Measurements from ENCODE around the gene ZNHIT2. TPM values are rescaled to one million over a fixed set of nuclear protein-coding genes. Genes with fewer than 3 reads are reported as not detected.

The ZNHIT2 gene
- total RNA-seq, 1 donor from 2014 or later: 18.1 TPM

DNA sequence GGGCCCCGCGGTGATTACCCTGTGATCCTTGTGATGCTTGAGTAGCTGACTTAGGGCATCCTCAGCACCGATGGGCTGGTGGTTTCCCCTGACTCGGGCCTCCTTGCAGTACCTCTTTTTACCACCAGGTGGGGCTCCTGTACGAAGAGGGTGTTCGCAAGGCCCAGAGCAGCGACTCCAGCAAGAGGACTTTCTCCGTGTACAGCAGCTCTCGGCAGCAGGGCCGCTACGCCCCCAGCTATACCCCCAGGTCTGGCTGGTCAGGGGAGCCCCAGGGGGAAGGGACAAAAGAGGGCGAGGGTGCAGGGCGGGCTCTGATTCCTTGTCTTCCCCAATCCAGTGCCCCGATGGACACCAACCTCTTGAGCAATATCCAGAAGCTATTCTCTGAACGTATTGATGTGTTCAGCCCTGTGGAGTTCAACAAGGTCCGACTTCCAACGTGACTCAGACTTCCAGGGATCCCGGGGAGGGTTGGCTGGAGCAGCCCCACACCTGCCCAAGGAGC is 7.1 kb downstream of the ZNHIT2 start:
- Mint-ChIP-seq H3K36me3 (ENCODE audit: low read depth) (peaks cover 18% of the 10 kb centered on the region), H3K9me3 (no peaks in the 10 kb centered on the region), H3K27me3 (no peaks in the 10 kb centered on the region), H3K4me1 (peaks cover 24% of the 10 kb centered on the region), H3K4me3 (no peak overlapping the region), H3K27ac (peak overlapping the region; percentile 57)
- intact Hi-C loops (cut with micrococcal nuclease): loop anchor here (1.0 to 5.0 kb wide), 5 partner anchors 14 to 333 kb away; partner anchors contain the start of genes ARL2, CAPN1, SF1 and SNX15
- DNase-seq: peak; percentile 99

DNA sequence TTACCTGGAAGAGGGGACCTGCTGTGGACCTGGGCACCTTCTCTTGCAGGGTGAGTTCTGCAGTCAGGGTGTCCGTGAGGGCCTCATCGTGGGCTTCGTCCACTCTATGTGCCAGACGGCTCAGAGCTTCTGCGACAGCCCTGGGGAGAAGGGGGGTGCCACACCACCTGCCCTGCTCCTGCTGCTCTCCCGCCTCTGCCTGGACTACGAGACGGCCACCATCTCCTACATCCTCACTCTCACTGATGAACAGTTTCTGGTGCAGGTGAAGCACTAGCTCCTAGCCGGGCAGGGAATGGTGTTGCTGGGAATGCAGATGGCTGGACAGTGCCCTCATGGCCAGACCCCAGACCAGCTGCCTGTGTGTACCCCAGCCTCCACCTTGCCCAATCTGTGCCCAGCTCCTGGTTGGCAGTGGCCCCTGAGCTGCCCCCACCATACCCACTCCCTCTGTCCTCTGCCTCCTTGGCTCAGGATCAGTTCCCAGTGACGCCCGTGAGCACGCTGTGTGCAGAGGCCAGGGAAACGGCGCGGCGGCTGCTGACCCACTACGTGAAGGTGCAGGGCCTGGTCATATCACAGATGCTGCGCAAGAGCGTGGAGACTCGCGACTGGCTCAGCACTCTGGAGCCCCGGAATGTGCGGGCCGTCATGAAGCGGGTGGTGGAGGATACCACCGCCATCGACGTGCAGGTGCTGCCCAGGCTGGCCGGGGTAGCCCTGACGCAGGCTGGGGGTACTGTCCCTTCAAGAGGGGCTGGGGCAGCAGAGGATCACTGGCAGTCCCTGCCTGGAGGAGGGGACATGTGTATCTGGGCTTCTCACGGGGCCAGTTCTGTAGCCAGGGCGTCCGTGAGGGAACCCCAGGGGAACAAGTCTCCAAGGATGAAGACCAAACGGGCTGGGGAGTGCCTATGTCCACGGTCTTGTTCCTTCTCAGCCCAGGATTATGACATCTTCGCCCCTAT is 8.0 kb downstream of the ZNHIT2 start:
- H3K4me3 Mint-ChIP-seq: no peak overlapping the region
- peaks cover 23% of the 10 kb centered on the region for H3K36me3 Mint-ChIP-seq (ENCODE audit: low read depth)
- H3K4me1 Mint-ChIP-seq: peaks cover 29% of the 10 kb centered on the region
- no peak for DNase-seq
- no peaks in the 10 kb centered on the region for H3K27me3 Mint-ChIP-seq
- H3K27ac Mint-ChIP-seq: peak overlapping the region; percentile 57
- intact Hi-C loops (cut with micrococcal nuclease): loop anchor here (1.0 to 5.0 kb wide), 5 partner anchors 13 to 332 kb away; partner anchors contain the start of genes ARL2, CAPN1, SF1 and SNX15
- H3K9me3 Mint-ChIP-seq: no peaks in the 10 kb centered on the region

DNA sequence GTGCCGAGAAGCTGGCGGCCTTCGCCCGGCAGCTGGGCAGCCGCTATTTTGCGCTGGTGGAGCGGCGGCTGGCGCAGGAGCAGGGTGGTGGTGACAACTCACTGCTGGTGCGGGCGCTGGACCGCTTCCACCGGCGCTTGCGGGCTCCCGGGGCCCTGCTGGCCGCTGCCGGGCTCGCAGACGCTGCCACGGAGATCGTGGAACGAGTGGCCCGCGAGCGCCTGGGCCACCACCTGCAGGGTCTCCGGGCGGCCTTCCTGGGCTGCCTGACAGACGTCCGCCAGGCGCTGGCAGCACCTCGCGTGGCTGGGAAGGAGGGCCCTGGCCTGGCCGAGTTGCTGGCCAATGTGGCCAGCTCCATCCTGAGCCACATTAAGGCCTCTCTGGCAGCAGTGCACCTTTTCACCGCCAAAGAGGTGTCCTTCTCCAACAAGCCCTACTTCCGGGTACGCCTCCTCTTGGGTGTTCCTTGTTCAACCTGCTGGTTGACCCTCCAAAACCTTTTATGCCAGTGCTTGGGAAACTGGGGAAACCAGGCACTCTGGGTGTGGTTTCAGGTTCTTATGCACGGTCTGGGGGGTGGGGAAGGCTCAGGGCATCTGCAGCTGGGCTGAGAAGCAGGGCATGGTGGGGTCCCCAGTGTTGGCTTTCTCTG is 8.9 kb downstream of the ZNHIT2 start:
- no peaks in the 10 kb centered on the region for H3K27me3 Mint-ChIP-seq
- peaks cover 27% of the 10 kb centered on the region for H3K36me3 Mint-ChIP-seq (ENCODE audit: low read depth)
- H3K4me1 Mint-ChIP-seq: peaks cover 32% of the 10 kb centered on the region
- no peak for DNase-seq
- H3K4me3 Mint-ChIP-seq: no peak overlapping the region
- intact Hi-C loops (cut with micrococcal nuclease): no loop called here
- H3K9me3 Mint-ChIP-seq: no peaks in the 10 kb centered on the region
- no peak overlapping the region for H3K27ac Mint-ChIP-seq

DNA sequence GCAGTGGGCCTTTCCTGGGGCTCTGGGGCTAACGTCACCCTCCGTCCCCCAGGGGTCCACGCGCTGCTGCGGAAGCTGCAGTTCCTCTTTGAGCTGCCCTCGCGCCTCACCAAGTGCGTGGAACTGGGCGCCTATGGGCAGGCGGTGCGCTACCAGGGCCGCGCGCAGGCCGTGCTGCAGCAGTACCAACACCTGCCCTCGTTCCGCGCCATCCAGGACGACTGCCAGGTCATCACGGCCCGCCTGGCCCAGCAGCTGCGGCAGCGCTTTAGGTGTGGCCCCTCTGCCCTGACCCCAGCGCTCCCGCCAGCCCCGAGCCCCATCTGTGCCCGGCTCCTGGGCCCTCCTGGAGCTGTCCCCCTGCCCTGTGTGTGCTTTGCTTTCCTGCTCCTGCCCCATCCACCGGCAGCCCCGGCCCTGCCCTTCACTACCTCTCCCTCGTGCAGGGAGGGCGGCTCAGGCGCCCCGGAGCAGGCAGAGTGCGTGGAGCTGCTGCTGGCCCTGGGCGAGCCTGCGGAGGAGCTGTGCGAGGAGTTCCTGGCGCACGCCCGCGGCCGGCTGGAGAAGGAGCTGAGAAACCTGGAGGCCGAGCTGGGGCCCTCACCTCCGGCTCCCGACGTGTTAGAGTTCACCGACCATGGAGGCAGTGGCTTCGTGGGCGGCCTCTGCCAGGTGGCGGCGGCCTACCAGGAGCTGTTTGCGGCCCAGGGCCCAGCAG is 9.6 kb downstream of the ZNHIT2 start:
- H3K27ac Mint-ChIP-seq: no peak overlapping the region
- no peaks in the 10 kb centered on the region for H3K9me3 Mint-ChIP-seq
- intact Hi-C loops (cut with micrococcal nuclease): no loop called here
- DNase-seq: no peak
- no peaks in the 10 kb centered on the region for H3K27me3 Mint-ChIP-seq
- peaks cover 27% of the 10 kb centered on the region for H3K4me1 Mint-ChIP-seq
- H3K36me3 Mint-ChIP-seq (ENCODE audit: low read depth): peaks cover 27% of the 10 kb centered on the region
- H3K4me3 Mint-ChIP-seq: no peak overlapping the region

DNA sequence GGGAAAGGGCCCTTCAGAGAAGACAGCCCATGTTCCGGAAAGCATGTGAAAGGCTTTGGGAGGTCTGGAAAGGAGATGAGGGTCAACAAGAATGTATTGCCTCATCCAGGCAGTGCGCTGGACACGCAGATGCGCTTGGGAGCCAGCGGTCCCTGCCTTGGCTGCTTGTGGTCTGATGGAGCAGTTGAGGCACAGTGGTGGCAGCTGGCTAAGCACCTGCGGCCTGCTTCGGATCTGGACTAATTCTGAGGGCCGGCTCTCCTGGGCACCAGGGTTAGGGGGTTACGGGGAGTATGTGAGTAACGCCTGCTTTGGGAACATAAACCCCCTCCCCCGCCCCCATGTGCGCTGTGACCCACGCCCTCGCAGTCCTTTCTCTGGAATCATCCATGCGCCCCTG is 10.4 kb downstream of the ZNHIT2 start:
- Mint-ChIP-seq H3K4me3 (no peak overlapping the region), H3K36me3 (ENCODE audit: low read depth) (peaks cover 27% of the 10 kb centered on the region), H3K9me3 (no peaks in the 10 kb centered on the region), H3K27me3 (no peaks in the 10 kb centered on the region), H3K27ac (no peak overlapping the region), H3K4me1 (peaks cover 27% of the 10 kb centered on the region)
- intact Hi-C loops (cut with micrococcal nuclease): no loop called here
- DNase-seq: no peak

DNA sequence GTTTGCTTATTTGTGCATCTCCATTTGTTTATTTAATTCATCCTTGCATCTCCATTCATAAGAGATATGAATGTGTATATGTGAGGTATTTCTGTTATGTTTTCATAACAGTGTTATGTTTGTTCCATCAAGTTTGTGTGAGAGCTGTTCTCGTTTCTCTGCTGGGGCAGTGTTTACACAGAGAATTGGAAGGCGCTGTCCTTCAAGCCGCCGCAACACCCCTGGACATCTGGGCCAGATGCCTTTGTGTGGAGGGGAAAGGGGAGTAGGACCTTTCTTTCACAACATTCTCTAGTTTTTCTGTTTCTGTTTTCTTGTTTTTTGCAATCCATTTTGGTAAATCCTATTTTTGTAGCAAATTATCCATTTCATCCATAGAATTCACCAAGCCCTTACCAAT is 12.9 kb downstream of the ZNHIT2 start:
- H3K4me3 Mint-ChIP-seq: no peak overlapping the region
- no peak for DNase-seq
- no peaks in the 10 kb centered on the region for H3K9me3 Mint-ChIP-seq
- no peak overlapping the region for H3K27ac Mint-ChIP-seq
- H3K4me1 Mint-ChIP-seq: peaks cover 9% of the 10 kb centered on the region
- no peaks in the 10 kb centered on the region for H3K27me3 Mint-ChIP-seq
- intact Hi-C loops (cut with micrococcal nuclease): no loop called here
- peaks cover 26% of the 10 kb centered on the region for H3K36me3 Mint-ChIP-seq (ENCODE audit: low read depth)

DNA sequence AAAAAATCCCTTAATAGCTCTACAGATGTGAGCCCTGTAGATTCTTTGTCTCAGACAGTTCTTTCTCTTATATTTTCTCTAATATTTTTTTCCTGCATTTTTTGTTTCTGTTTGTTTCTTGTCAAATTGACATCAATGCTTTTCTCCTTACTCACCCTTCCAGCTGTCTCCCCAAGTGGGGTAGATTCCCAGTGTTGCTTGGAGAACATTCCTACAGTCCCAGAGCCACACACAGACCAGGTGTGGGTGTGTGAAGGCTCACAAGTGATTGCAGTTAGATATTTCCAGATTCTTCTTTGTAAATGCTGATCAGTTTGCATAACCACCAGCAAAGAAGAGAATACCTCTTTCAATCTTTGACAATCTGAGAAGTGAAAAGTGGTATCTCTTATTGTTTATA is 14.0 kb downstream of the ZNHIT2 start:
- H3K9me3 Mint-ChIP-seq: no peaks in the 10 kb centered on the region
- DNase-seq: no peak
- H3K27ac Mint-ChIP-seq: no peak overlapping the region
- no peaks in the 10 kb centered on the region for H3K27me3 Mint-ChIP-seq
- intact Hi-C loops (cut with micrococcal nuclease): no loop called here
- peaks cover 29% of the 10 kb centered on the region for H3K36me3 Mint-ChIP-seq (ENCODE audit: low read depth)
- H3K4me1 Mint-ChIP-seq: peaks cover 12% of the 10 kb centered on the region
- H3K4me3 Mint-ChIP-seq: no peak overlapping the region

DNA sequence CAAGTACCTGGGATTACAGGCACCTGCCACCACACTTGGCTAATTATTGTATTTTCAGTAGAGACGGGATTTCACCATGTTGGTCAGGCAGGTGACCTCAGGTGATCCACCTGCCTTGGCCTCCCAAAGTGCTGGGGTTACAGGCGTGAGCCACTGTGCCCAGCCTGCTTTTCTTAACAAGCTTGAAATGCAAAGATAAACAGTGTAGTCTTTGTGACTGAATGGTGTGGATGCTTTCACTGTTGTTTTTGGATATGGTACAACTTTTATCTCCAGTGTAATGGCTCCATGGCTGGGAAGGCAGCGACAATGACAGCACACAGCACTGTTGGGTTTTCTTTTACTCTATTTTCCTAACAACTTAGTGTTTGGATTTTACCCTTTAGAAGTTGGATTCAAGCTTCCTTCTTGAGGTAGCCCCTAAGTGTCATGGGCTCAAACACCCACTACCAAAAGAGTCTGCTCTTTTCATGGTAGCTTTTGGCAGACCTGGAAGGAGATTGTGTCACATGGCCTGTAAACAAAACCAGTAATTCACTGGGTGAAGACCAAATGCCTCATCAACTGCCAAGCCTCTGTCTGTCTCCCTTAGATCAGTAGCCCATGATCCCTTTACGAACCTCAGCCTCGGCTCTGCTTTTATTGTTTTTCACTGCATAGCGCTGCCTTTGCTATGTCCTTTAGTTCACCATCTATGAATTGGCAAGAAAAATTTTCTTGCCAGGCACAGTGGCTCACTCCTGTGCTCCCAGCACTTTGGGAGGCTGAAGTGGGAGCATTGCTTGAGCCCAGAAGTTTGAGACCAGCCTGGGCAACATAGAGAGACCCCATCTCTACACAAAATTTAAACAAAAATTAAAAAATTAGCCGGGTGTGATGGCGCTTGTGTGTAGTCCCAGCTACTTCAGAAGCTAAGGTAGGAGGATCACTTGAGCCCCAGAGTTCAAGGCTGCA is 15.1 kb downstream of the ZNHIT2 start:
- no peaks in the 10 kb centered on the region for H3K9me3 Mint-ChIP-seq
- no peak for DNase-seq
- H3K36me3 Mint-ChIP-seq (ENCODE audit: low read depth): peaks cover 33% of the 10 kb centered on the region
- intact Hi-C loops (cut with micrococcal nuclease): no loop called here
- H3K4me3 Mint-ChIP-seq: no peak overlapping the region
- H3K27ac Mint-ChIP-seq: no peak overlapping the region
- no peaks in the 10 kb centered on the region for H3K27me3 Mint-ChIP-seq
- H3K4me1 Mint-ChIP-seq: peaks cover 16% of the 10 kb centered on the region

DNA sequence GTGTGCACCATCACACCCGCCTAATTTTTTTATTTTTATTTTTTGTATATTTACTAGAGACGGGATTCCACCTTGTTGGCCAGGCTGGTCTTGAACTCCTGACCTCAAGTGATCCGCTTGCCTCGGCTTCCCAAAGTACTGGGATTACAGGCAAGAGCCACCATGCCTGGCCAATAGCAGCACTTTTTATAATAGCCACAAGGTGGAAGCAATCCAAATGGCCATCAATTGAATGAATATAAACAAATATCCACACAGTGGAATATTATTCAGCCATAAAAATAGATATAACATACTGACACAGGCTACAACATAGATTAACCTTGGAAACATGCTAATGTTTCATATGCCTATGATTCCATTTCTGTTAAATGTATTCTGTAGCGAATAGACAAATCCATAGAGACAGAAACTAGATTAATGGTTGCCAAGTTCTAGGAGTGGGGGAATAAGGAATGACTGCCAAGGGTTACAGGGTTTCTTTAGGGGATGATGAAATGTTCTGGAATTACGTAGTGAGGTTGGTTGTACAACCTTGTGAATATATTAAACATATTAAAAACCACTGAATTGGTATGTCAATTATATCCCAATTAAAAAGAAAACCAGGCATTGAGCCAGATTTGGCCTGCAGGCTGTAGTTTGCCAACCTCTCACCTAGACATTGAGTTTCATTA is 16.7 kb downstream of the ZNHIT2 start:
- H3K27ac Mint-ChIP-seq: no peak overlapping the region
- H3K9me3 Mint-ChIP-seq: no peaks in the 10 kb centered on the region

DNA sequence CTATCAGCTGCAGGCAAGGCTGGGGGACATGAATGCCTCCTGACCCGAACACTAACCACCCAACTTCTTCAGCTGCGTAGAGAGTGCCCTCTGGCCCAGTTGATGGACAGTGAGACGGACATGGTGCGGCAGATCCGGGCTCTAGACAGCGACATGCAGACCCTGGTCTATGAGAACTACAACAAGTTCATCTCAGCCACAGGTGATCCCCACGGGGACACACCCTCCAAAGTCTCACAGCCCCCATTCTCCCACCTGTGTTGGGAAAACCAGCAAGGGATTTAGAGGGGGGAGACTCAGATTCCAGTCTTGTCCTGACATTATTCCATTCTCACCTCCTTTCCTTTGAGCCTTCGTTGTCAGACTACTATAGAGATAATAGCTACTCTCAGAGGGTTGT is 20.6 kb downstream of the ZNHIT2 start:
- intact Hi-C loops (cut with micrococcal nuclease): loop anchor here (1.0 kb wide), 4 partner anchors 13 to 25 kb away; partner anchors contain the start of genes CDCA5, FAU, MRPL49 and ZFPL1
- no peaks in the 10 kb centered on the region for H3K9me3 Mint-ChIP-seq
- no peaks in the 10 kb centered on the region for H3K27me3 Mint-ChIP-seq
- DNase-seq: no peak
- peaks cover 14% of the 10 kb centered on the region for H3K4me1 Mint-ChIP-seq
- peak overlapping the region; percentile 95 for H3K4me3 Mint-ChIP-seq
- peaks cover 14% of the 10 kb centered on the region for H3K36me3 Mint-ChIP-seq (ENCODE audit: low read depth)
- no peak overlapping the region for H3K27ac Mint-ChIP-seq

More for the DNA sequence above, 16.7 kb downstream of the ZNHIT2 start:
- peaks cover 19% of the 10 kb centered on the region for H3K4me1 Mint-ChIP-seq
- intact Hi-C loops (cut with micrococcal nuclease): no loop called here
- H3K4me3 Mint-ChIP-seq: no peak overlapping the region
- H3K36me3 Mint-ChIP-seq (ENCODE audit: low read depth): peaks cover 27% of the 10 kb centered on the region
- no peak for DNase-seq
- no peaks in the 10 kb centered on the region for H3K27me3 Mint-ChIP-seq

DNA sequence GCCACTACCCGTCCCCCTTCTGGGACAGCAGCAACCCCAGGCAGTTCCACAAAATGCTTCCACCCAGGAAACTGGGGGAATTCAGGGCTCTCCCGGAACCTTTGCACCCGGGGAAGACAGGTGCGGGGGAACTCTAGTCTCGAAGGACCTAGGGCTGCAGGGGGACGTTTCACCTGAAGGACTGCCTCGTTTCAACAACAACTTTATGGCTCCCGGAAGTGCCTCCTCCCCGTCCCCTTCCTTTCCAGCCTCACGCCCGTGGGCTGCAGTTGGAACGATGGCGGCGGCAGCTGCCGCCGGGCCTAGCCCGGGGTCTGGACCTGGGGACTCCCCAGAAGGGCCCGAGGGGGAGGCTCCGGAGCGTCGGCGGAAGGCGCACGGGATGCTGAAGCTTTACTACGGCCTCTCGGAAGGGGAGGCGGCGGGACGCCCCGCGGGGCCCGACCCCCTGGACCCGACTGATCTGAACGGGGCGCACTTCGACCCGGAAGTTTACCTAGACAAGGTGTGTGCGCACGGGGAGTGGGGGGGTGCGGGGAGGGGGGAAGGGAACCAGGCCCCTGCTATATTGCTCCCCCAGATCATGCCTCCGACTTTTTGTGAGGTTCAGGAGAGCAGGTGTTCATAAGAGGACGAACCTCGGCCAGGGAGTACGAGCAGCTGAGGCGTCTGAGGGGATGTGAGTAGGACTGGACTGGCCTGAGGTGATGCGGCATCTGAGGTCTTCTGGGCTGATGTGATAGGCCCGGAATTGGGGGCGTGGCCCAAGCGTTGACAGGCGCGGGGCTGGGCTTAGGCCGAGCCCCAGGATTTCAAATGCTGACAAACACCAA is 21.3 kb downstream of the ZNHIT2 start, which contains the start of gene VPS51:
Gene VPS51, plus strand, starts transcription at position 241 of the 833 bp plus-strand sequence. Its CDS starts 37 bp downstream, at position 278.
- H3K4me1 Mint-ChIP-seq: peaks cover 14% of the 10 kb centered on the region
- H3K27ac Mint-ChIP-seq: peak within 1 kb of the TSS; percentile 94
- H3K27me3 Mint-ChIP-seq: no peaks in the 10 kb centered on the region
- H3K4me3 Mint-ChIP-seq: peak within 1 kb of the TSS; percentile 95
- peaks cover 11% of the 10 kb centered on the region for H3K36me3 Mint-ChIP-seq (ENCODE audit: low read depth)
- DNase-seq: peak; percentile 95
- no peaks in the 10 kb centered on the region for H3K9me3 Mint-ChIP-seq
- intact Hi-C loops (cut with micrococcal nuclease): loop anchor here (1.0 kb wide), 4 partner anchors 12 to 26 kb away; partner anchors contain the start of genes CDCA5, FAU, MRPL49 and ZFPL1

Measured in activated CD4-positive, alpha-beta T cell treated with anti-CD3 and anti-CD28 coated beads, Interleukin-2, amount 10 ng/mL, durations not matched to agents 24 days and 14 days (primary cell).